A549 (cell line): Measurements from ENCODE around the gene PHC2.

ENCODE experiments used
- BHLHE40 ChIP-seq: IDR thresholded peaks from 2 replicates; pipeline ENCODE4 v1.6.1; 2012; ENCODE audit warnings: low read depth, low read length, inconsistent platforms
- CHD2 ChIP-seq: fragments of 150-350 bp; IDR thresholded peaks from 2 replicates; pipeline ENCODE4 v1.6.1; 2014; ENCODE audit warnings: low read length; ENCODE audit not compliant: partially characterized antibody
- CTCF ChIP-seq: fragments of >200 bp; sonication (Bioruptor Twin); formaldehyde crosslinking; IDR thresholded peaks from 3 replicates; pipeline ENCODE4 v1.5.1; 2016
- EHMT2 ChIP-seq: fragments of 200-600 bp; sonication (generic); IDR thresholded peaks from 2 replicates; pipeline ENCODE4 v1.6.1; 2016; ENCODE audit warnings: antibody characterized with exemption, low read depth, mild to moderate bottlenecking, moderate library complexity
- EP300 ChIP-seq, 2 experiments: fragments of >200 bp; sonication (Bioruptor Twin); formaldehyde crosslinking; IDR thresholded peaks; 2 replicates in 1 of 2; 3 replicates in 1 of 2; pipeline ENCODE4 v1.6.1; 2016 to 2017
- MAX ChIP-seq: IDR thresholded peaks from 2 replicates; pipeline ENCODE4 v1.6.1; 2012
- NPAS2 ChIP-seq: fragments of 250-450 bp; sonication (Bioruptor Pico); IDR thresholded peaks from 2 replicates; pipeline ENCODE4 v1.8.0; 2022; ENCODE audit warnings: mild to moderate bottlenecking, moderate library complexity, borderline replicate concordance
- POLR2A ChIP-seq: IDR thresholded peaks from 2 replicates; pipeline ENCODE4 v1.6.1; 2012; ENCODE audit warnings: mild to moderate bottlenecking, low read length
- RAD21 ChIP-seq, 2 experiments: fragments of >200 bp in 1 of 2; sonication (Bioruptor Twin) in 1 of 2; formaldehyde crosslinking in 1 of 2; IDR thresholded peaks in 1 of 2; conservative IDR thresholded peaks in 1 of 2; 2 replicates in 1 of 2; 3 replicates in 1 of 2; pipeline ENCODE4 v1.6.1; 2012 to 2018; ENCODE audit warnings: inconsistent platforms in 1 of 2
- REST ChIP-seq: fragments of 200-600 bp; sonication (generic); IDR thresholded peaks from 2 replicates; pipeline ENCODE4 v1.6.1; 2016; ENCODE audit warnings: antibody characterized with exemption, mild to moderate bottlenecking, moderate library complexity
- RFX5 ChIP-seq: fragments of 450-650 bp; IDR thresholded peaks from 2 replicates; pipeline ENCODE4 v1.7.1; 2014; ENCODE audit warnings: antibody characterized with exemption, mild to moderate bottlenecking, moderate library complexity

GRCh38 chr1:33442141-33442540, 11.2 kb upstream of the PHC2 start:
- TF ChIP-seq CHD2 (no peak), BHLHE40 (no peak), RAD21 (conservative IDR thresholded peaks at IDR 0.05 in 1 of 2, IDR thresholded peaks at IDR 0.05 in 1 of 2) (no peak), REST (no peak), POLR2A (no peak), EP300 (IDR thresholded peaks at IDR 0.05) (no peak), CTCF (no peak), RFX5 (no peak), MAX (no peak), EHMT2 (no peak), NPAS2 (CRISPR knock-in tag) (no peak)
